AG08396 (cell line): ENCODE measurements around the gene MRPS23.

ENCODE experiments used
- DNase-seq: peaks from one replicate; pipeline ENCODE4 v3.0.0; 2012; ENCODE audit warnings: low spot score, mixed read lengths

Gene MRPS23

GRCh38 chr17:57879437-57880085, 29.7 kb upstream of the MRPS23 start:
- DNase-seq: no peak

GRCh38 chr17:57877803-57878377, 28.0 kb upstream of the MRPS23 start:
- no peak for DNase-seq

GRCh38 chr17:57876866-57877237, 27.0 kb upstream of the MRPS23 start:
- no peak for DNase-seq

GRCh38 chr17:57876023-57876865, 26.4 kb upstream of the MRPS23 start:
- DNase-seq: no peak

- peak; percentile 94 for DNase-seq
Measured at GRCh38 chr17:57875290-57876022, 25.6 kb upstream of the MRPS23 start.

GRCh38 chr17:57874434-57875289, 24.8 kb upstream of the MRPS23 start:
- DNase-seq: peak; percentile 88

- DNase-seq: no peak
Measured at GRCh38 chr17:57874058-57874419, 24.2 kb upstream of the MRPS23 start.

- DNase-seq: no peak
Measured at GRCh38 chr17:57873261-57874057, 23.6 kb upstream of the MRPS23 start.

- no peak for DNase-seq
Measured at GRCh38 chr17:57872536-57872935, 22.7 kb upstream of the MRPS23 start.

- DNase-seq: no peak
Measured at GRCh38 chr17:57871863-57872262, 22.0 kb upstream of the MRPS23 start.

- no peak for DNase-seq
Measured at GRCh38 chr17:57871155-57871554, 21.3 kb upstream of the MRPS23 start.

GRCh38 chr17:57870283-57870635, 20.4 kb upstream of the MRPS23 start:
- no peak for DNase-seq

GRCh38 chr17:57869617-57870282, 19.9 kb upstream of the MRPS23 start:
- DNase-seq: peak; percentile 83

GRCh38 chr17:57868910-57869616, 19.2 kb upstream of the MRPS23 start:
- DNase-seq: no peak

- DNase-seq: peak; percentile 88
Measured at GRCh38 chr17:57868007-57868909, 18.4 kb upstream of the MRPS23 start.

- DNase-seq: no peak
Measured at GRCh38 chr17:57867126-57867525, 17.3 kb upstream of the MRPS23 start.

- no peak for DNase-seq
Measured at GRCh38 chr17:57866723-57867122, 16.9 kb upstream of the MRPS23 start.

- no peak for DNase-seq
Measured at GRCh38 chr17:57866319-57866718, 16.5 kb upstream of the MRPS23 start.

- DNase-seq: no peak
Measured at GRCh38 chr17:57864273-57864672, 14.4 kb upstream of the MRPS23 start.
